ENCODE results near the gene CFAP251. TPM values are rescaled to one million over a fixed set of nuclear protein-coding genes. Genes with fewer than 3 reads are reported as not detected.

Gene CFAP251
- total and polyA plus RNA-seq, 2 donors (not counting 3 experiments of a cell fraction or from before 2014, with no cell fraction given) = 3.3 to 4.0 TPM

GRCh38 chr12:122028905-122029560 is 110.6 kb downstream of the CFAP251 start:
- TF ChIP-seq JUN (IDR thresholded peaks at IDR 0.05; ENCODE audit: borderline replicate concordance, insufficient read depth, insufficient read length, low read depth) (no peak), POLR2AphosphoS5 (IDR thresholded peaks at IDR 0.05; ENCODE audit: insufficient read depth, low read depth, low read length) (no peak), GATA2 (IDR thresholded peaks at IDR 0.05; ENCODE audit: insufficient read depth, insufficient read length, low read depth, low read length) (no peak), CTCF (IDR thresholded peaks at IDR 0.05; ENCODE audit: extremely low read depth in 1 of 2, insufficient read depth in 1 of 2, low read depth in 1 of 2, low read length in 2 of 2) (no peak), POLR2A (IDR thresholded peaks at IDR 0.05; ENCODE audit: low read depth, low read length) (no peak), EZH2 (IDR thresholded peaks at IDR 0.05; ENCODE audit: borderline replicate concordance, low read depth, low read length, severe bottlenecking) (no peak), FOS (IDR thresholded peaks at IDR 0.05; ENCODE audit: borderline replicate concordance, insufficient read depth, low read length) (no peak), MAX (IDR thresholded peaks at IDR 0.05; ENCODE audit: insufficient read depth, insufficient read length) (no peak), MYC (IDR thresholded peaks at IDR 0.05; ENCODE audit: low read depth, low read length) (no peak)
- ChIA-PET CTCF (interaction anchor here (0.7 to 1.8 kb wide), 6 partner anchors 15 to 162 kb away, joined by 3 to 6 read pairs (median 4); partner anchors contain the start of gene CFAP251), POLR2A (no interaction called here)
- Histone ChIP-seq H3K9me1 (replicated peaks; ENCODE audit: control insufficient read depth, extremely low read depth, insufficient read depth, low read length) (no peaks in the 10 kb centered on the region), H3K4me2 (ENCODE audit: insufficient read depth, low read length) (no peak overlapping the region), H3K36me3 (ENCODE audit: control insufficient read depth in 2 of 2, extremely low read depth in 1 of 2, insufficient read depth in 2 of 2, low read length in 2 of 2) (no peaks in the 10 kb centered on the region), H3K4me3 (replicated peaks in 1 of 3; ENCODE audit: insufficient read depth in 1 of 3, low read depth in 1 of 3, low read length in 3 of 3) (no peak overlapping the region), H3K27me3 (ENCODE audit: control insufficient read depth in 2 of 2, insufficient read depth in 2 of 2, low read length in 2 of 2) (no peaks in the 10 kb centered on the region), H4K20me1 (replicated peaks; ENCODE audit: control insufficient read depth, extremely low read depth, insufficient read depth, low read length) (no peaks in the 10 kb centered on the region), H3K4me1 (ENCODE audit: control insufficient read depth, extremely low read depth, insufficient read depth, low read length) (peaks cover under 1% of the 10 kb centered on the region), H3K79me2 (ENCODE audit: control insufficient read depth, insufficient read depth, low read length) (peaks cover 16% of the 10 kb centered on the region), H3K9me3 (replicated peaks; ENCODE audit: control insufficient read depth, insufficient read depth, low read length) (no peaks in the 10 kb centered on the region), H2AFZ (ENCODE audit: low read depth, low read length) (no peak overlapping the region), H3K9ac (replicated peaks; ENCODE audit: extremely low read depth, insufficient read depth, low read length) (no peak overlapping the region), H3K27ac (ENCODE audit: insufficient read depth, low read depth, low read length) (no peak overlapping the region)
- DNase-seq (ENCODE audit: low read depth, low spot score) (no peak), FAIRE-seq (no peak)
- no TSS peak for BruUV-seq (replicated peaks)
- dilution Hi-C loops (cut with MboI; ENCODE audit: extremely low pct_ligation_motif_present, low sequenced_read_pairs) = no loop called here
- intact Hi-C loops (cut with micrococcal nuclease) = no loop called here
